Lower leg skin (tissue), 3 donors: ENCODE results near the gene ACKR3.

Experiments used
- POLR2A ChIP-seq, 2 donors: fragments of 450-650 bp; IDR thresholded peaks; one replicate each; pipeline ENCODE4 v1.6.1; 2016 to 2017; ENCODE audit warnings: antibody characterized with exemption in 2 of 2, mild to moderate bottlenecking in 1 of 2, moderate library complexity in 1 of 2
- TF ChIP-seq, protein P1 (sequence below), 3 donors: fragments of 450-650 bp; IDR thresholded peaks; one replicate each; pipeline ENCODE4 v1.5.1; 2016; ENCODE audit warnings: antibody characterized with exemption in 3 of 3, mild to moderate bottlenecking in 3 of 3, moderate library complexity in 2 of 3

DNA sequence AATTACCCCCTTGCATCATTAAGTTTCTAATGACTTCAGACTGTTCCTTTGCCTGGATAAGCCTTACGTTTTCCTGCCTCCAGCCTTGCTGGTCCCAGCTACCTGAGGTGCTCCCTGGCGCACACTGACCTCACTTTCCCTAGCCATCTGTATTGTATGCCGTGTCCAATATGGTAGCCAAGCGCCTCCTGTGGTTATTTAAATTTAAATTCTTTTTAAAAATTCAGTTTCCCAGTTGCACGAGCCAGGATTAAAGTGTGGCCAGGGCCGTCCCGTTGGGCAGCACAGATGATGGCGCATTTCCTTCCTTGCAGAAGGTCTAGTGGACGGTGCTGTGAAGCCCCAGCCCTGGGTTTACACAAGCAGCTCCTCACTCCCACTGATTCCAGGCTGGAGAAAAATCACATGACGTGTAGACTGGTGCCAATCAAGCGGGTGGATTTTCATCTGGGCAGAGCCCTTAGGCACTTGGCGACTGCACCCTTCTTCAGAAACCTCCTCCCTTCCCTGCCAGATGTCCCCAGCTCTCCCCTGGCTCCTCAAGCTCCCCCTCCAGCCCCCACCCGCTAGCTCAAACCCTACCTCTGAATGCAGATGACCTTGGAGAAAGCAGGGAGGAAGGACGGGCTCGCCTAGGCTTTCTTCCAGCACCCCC, 33.9 kb downstream of the ACKR3 start:
- TF ChIP-seq, protein P1, sequence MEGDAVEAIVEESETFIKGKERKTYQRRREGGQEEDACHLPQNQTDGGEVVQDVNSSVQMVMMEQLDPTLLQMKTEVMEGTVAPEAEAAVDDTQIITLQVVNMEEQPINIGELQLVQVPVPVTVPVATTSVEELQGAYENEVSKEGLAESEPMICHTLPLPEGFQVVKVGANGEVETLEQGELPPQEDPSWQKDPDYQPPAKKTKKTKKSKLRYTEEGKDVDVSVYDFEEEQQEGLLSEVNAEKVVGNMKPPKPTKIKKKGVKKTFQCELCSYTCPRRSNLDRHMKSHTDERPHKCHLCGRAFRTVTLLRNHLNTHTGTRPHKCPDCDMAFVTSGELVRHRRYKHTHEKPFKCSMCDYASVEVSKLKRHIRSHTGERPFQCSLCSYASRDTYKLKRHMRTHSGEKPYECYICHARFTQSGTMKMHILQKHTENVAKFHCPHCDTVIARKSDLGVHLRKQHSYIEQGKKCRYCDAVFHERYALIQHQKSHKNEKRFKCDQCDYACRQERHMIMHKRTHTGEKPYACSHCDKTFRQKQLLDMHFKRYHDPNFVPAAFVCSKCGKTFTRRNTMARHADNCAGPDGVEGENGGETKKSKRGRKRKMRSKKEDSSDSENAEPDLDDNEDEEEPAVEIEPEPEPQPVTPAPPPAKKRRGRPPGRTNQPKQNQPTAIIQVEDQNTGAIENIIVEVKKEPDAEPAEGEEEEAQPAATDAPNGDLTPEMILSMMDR (IDR thresholded peaks at IDR 0.05) = no peak
- TF ChIP-seq POLR2A (IDR thresholded peaks at IDR 0.05) = no peak
